ENCODE results near the gene NHERF1.

- TF ChIP-seq CTCF (IDR thresholded peaks at IDR 0.05) (no peak), POLR2A (IDR thresholded peaks at IDR 0.05) (no peak)
Measured at GRCh38 chr17:74806334-74806733, 57.9 kb downstream of the NHERF1 start.

All from prostate gland (tissue), 2 donors.